Liver (tissue), 9 donors: ENCODE results near the gene SASH1. TPM values are rescaled to one million over a fixed set of nuclear protein-coding genes. Genes with fewer than 3 reads are reported as not detected.

Experiments used
- DNase-seq: peaks from one replicate; pipeline ENCODE4 v3.0.0-alpha.2; 2017; ENCODE audit warnings: low spot score
- H3K27ac ChIP-seq, 2 donors: one replicate each; pipeline ENCODE4 v1.7.0; 2013; ENCODE audit warnings: inconsistent platforms in 2 of 2, low read length in 2 of 2, control low read depth in 1 of 2, low read depth in 1 of 2, mild to moderate bottlenecking in 1 of 2
- H3K27me3 ChIP-seq, 4 donors: one replicate each; pipeline versions ENCODE4 v1.6.1 to v1.7.0; 2013; ENCODE audit warnings: low read length in 3 of 4, inconsistent platforms in 1 of 4, mild to moderate bottlenecking in 1 of 4, moderate library complexity in 1 of 4; ENCODE audit not compliant: control insufficient read depth in 4 of 4, insufficient read depth in 4 of 4
- H3K36me3 ChIP-seq, 4 donors: one replicate each; pipeline versions ENCODE4 v1.6.1 to v1.7.0; 2013; ENCODE audit warnings: low read length in 3 of 4, mild to moderate bottlenecking in 3 of 4, low read depth in 1 of 4, moderate library complexity in 1 of 4; ENCODE audit not compliant: control insufficient read depth in 4 of 4, insufficient read depth in 3 of 4
- H3K4me1 ChIP-seq, 4 donors: one replicate each; pipeline versions ENCODE4 v1.6.1 to v1.7.0; 2013; ENCODE audit warnings: low read length in 3 of 4, mild to moderate bottlenecking in 3 of 4, moderate library complexity in 1 of 4; ENCODE audit not compliant: control insufficient read depth in 4 of 4, insufficient read depth in 4 of 4
- H3K4me3 ChIP-seq, 3 donors: one replicate each; pipeline versions ENCODE4 v1.6.1 to v1.7.0; 2013; ENCODE audit warnings: low read length in 3 of 3, control low read depth in 1 of 3, low read depth in 1 of 3, mild to moderate bottlenecking in 1 of 3
- H3K9ac ChIP-seq, 2 donors: one replicate each; pipeline ENCODE4 v1.7.0; 2013; ENCODE audit warnings: low read length in 2 of 2, mild to moderate bottlenecking in 2 of 2, moderate library complexity in 2 of 2, control low read depth in 1 of 2, low read depth in 1 of 2
- H3K9me3 ChIP-seq, 4 donors: one replicate each; pipeline versions ENCODE4 v1.6.1 to v1.7.0; 2013; ENCODE audit warnings: low read length in 3 of 4; ENCODE audit not compliant: control insufficient read depth in 4 of 4
- FOXA1 ChIP-seq: IDR thresholded peaks from 2 replicates; pipeline ENCODE4 v1.6.1; 2016; ENCODE audit warnings: antibody characterized with exemption
- FOXA2 ChIP-seq: IDR thresholded peaks from 2 replicates; pipeline ENCODE4 v1.6.1; 2016; ENCODE audit warnings: antibody characterized with exemption
- GABPA ChIP-seq, 2 donors: IDR thresholded peaks in 1 of 2; conservative IDR thresholded peaks in 1 of 2; 2 replicates each; pipeline ENCODE4 v1.6.1; 2016; ENCODE audit warnings: antibody characterized with exemption in 2 of 2, mild to moderate bottlenecking in 1 of 2, moderate library complexity in 1 of 2
- JUND ChIP-seq, 2 donors: IDR thresholded peaks; 2 replicates each; pipeline ENCODE4 v1.6.1; 2016; ENCODE audit warnings: antibody characterized with exemption in 2 of 2
- NR2F2 ChIP-seq: IDR thresholded peaks from 2 replicates; pipeline ENCODE4 v1.6.1; 2016; ENCODE audit warnings: antibody characterized with exemption
- RAD21 ChIP-seq, 2 donors: IDR thresholded peaks; 2 replicates each; pipeline ENCODE4 v1.6.1; 2016; ENCODE audit warnings: antibody characterized with exemption in 2 of 2, mild to moderate bottlenecking in 2 of 2
- SP1 ChIP-seq: IDR thresholded peaks from 2 replicates; pipeline ENCODE4 v1.6.1; 2018; ENCODE audit warnings: antibody characterized with exemption, mild to moderate bottlenecking
- TAF1 ChIP-seq: conservative IDR thresholded peaks from 2 replicates; pipeline ENCODE4 v1.6.1; 2016; ENCODE audit warnings: antibody characterized with exemption, mild to moderate bottlenecking
- YY1 ChIP-seq: IDR thresholded peaks from 2 replicates; pipeline ENCODE4 v1.6.1; 2016; ENCODE audit warnings: antibody characterized with exemption, mild to moderate bottlenecking
- WGBS: extraction: QIAGEN DNeasy Blood & Tissue Kit; methylation state at CpG from one replicate; pipeline ENCODE4 v1.1.7; 2013; 5-methylcytosine and 5-hydroxymethylcytosine counted together
- polyA plus RNA-seq, 2 donors: library from polyadenylated mRNA; stranded (reverse) in 1 of 2; unstranded in 1 of 2; fragments of 200-250 nt in 1 of 2; fragments of >200 nt in 1 of 2; fragmentation: Nextera tagmentation in 1 of 2; extraction: Ambion mirVana in 1 of 2; gene quantifications; one replicate each; pipeline versions ENCODE4 v1.2.1 to v1.2.3, GENCODE V29; 2013 to 2015
- total RNA-seq, 2 donors: library from RNA; depleted of rRNA; stranded (reverse); fragments of >200 nt; gene quantifications; one replicate each; pipeline ENCODE4 v1.2.3, GENCODE V29; 2014
- TF ChIP-seq, protein P1 (sequence below): IDR thresholded peaks from 2 replicates; pipeline ENCODE4 v1.6.1; 2016; ENCODE audit warnings: antibody characterized with exemption
- TF ChIP-seq, protein P2 (sequence below): fragments of 150-350 bp; IDR thresholded peaks from 2 replicates; pipeline ENCODE4 v1.5.1; 2017; ENCODE audit warnings: improper control_type of control experiment, low read depth, low read length; ENCODE audit not compliant: missing input control
- donor health status: healthy.
- donor health status: healthy.
- donor health status: healthy.
- donor health status: healthy.
- donor health status: healthy.

SASH1 gene
- total and polyA plus RNA-seq, 4 donors, result 3.5 to 16.4 (median 7.6) TPM

DNA sequence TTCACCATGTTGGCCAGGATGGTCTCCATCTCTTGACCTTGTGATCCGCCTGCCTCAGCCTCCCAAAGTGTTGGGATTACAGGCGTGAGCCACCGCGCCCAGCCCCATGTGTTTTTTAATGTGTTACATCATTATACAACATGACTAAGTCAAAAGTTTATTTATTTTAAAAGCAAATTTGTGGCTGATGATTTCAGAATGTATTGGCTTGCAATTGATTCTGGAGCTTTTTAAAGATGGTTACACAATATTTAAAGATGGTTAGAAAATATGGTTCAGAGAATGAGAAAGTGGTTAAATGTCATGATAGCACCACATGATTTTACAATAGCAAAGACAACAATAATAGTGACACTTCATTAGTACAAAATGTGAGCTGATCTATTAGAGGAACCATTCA is 80.5 kb downstream of the SASH1 start:
- H3K4me1 ChIP-seq, result peaks cover 0 to 3% (median 0%) of the 10 kb centered on the region in 4 donors
- no peak overlapping the region for H3K9ac ChIP-seq
- no peaks in the 10 kb centered on the region for H3K9me3 ChIP-seq
- 78% methylated on average over 4 of the region's 4 CpGs for WGBS
- H3K27me3 ChIP-seq, result no peaks in the 10 kb centered on the region
- no peak overlapping the region for H3K4me3 ChIP-seq
- TF ChIP-seq JUND (IDR thresholded peaks at IDR 0.05) (no peak), TAF1 (no peak), FOXA2 (no peak)
- TF ChIP-seq, protein P1, sequence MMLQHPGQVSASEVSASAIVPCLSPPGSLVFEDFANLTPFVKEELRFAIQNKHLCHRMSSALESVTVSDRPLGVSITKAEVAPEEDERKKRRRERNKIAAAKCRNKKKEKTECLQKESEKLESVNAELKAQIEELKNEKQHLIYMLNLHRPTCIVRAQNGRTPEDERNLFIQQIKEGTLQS, result no peak
- TF ChIP-seq, protein P2, sequence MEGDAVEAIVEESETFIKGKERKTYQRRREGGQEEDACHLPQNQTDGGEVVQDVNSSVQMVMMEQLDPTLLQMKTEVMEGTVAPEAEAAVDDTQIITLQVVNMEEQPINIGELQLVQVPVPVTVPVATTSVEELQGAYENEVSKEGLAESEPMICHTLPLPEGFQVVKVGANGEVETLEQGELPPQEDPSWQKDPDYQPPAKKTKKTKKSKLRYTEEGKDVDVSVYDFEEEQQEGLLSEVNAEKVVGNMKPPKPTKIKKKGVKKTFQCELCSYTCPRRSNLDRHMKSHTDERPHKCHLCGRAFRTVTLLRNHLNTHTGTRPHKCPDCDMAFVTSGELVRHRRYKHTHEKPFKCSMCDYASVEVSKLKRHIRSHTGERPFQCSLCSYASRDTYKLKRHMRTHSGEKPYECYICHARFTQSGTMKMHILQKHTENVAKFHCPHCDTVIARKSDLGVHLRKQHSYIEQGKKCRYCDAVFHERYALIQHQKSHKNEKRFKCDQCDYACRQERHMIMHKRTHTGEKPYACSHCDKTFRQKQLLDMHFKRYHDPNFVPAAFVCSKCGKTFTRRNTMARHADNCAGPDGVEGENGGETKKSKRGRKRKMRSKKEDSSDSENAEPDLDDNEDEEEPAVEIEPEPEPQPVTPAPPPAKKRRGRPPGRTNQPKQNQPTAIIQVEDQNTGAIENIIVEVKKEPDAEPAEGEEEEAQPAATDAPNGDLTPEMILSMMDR, result no peak
- no peaks in the 10 kb centered on the region for H3K36me3 ChIP-seq
- H3K27ac ChIP-seq, result no peak overlapping the region
- no peak for DNase-seq

DNA sequence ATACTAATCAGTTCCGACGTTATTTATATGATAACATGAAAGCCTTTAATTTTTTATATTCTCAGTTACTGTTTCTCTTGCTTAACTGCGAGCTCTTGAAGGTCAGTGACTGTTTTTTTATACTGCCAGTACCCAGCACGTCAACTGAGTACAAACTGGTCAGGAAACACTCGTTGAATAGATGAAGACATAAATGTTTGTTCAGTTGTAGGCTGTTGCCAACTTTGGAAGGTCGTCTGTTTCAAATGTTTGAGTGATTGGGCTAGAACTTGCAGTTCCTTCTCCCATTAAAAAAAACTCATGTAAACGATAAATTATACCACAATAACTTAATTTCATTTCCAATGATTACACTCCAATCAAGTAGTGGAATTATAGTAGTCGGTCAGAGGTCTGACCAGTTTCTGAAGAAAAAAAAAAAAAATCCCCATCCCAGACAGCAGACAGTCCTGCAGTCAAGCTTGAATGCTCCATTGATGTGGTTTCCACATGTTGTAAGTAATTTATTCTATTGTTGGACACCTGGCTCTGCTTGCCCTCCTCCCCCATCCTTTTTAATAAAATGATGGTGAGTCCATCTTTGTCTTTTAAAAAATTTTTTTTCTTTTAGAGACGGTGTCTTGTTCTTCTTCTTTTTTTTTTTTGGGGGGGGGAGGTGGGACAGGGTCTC is 81.1 kb downstream of the SASH1 start:
- no peaks in the 10 kb centered on the region for H3K9me3 ChIP-seq
- H3K4me1 ChIP-seq, result peaks cover 0 to 3% (median 0%) of the 10 kb centered on the region in 4 donors
- H3K27ac ChIP-seq, result no peak overlapping the region
- H3K36me3 ChIP-seq, result no peaks in the 10 kb centered on the region
- no peak overlapping the region for H3K9ac ChIP-seq
- H3K4me3 ChIP-seq, result no peak overlapping the region
- TF ChIP-seq NR2F2 (peak; percentile 52), YY1 (no peak), SP1 (no peak), GABPA (IDR thresholded peaks at IDR 0.05 in 1 of 2, conservative IDR thresholded peaks at IDR 0.05 in 1 of 2) (no peak), RAD21 (IDR thresholded peaks at IDR 0.05) (peak in 1 of 2 donors; percentile 18)
- 50% methylated on average over 9 of the region's 9 CpGs for WGBS
- no peak for DNase-seq
- H3K27me3 ChIP-seq, result no peaks in the 10 kb centered on the region

GRCh38 chr6:148425443-148425842 is 82.8 kb downstream of the SASH1 start:
- peaks cover 0 to 3% (median 0%) of the 10 kb centered on the region in 4 donors for H3K4me1 ChIP-seq
- H3K4me3 ChIP-seq, result no peak overlapping the region
- H3K27ac ChIP-seq, result no peak overlapping the region
- H3K36me3 ChIP-seq, result no peaks in the 10 kb centered on the region
- no peak for DNase-seq
- no peak for TF ChIP-seq RAD21 (IDR thresholded peaks at IDR 0.05)
- no peak for TF ChIP-seq FOXA1
- no peak for TF ChIP-seq FOXA2
- TF ChIP-seq SP1, result no peak
- no peak for TF ChIP-seq TAF1
- no peak overlapping the region for H3K9ac ChIP-seq
- H3K9me3 ChIP-seq, result no peaks in the 10 kb centered on the region
- H3K27me3 ChIP-seq, result no peaks in the 10 kb centered on the region
- WGBS, result 98% methylated on average over 2 of the region's 2 CpGs
